HG03139 (cell line): ENCODE data around the gene GFOD1.
A peak's percentile ranks its signal among the peaks of the same experiment; 100 is the strongest.

Experiments used
- ATAC-seq: cut with Tn5 transposase; IDR thresholded peaks from one replicate; pipeline ENCODE4 v1.9.1; 2021; ENCODE audit not compliant: unreplicated experiment

The GFOD1 gene

GRCh38 chr6:13487122-13488014, at the start of gene GFOD1:
GFOD1 (minus strand) TSS chr6:13487600; CDS start chr6:13486890, 710 bp downstream.
- ATAC-seq, result peak; percentile 64

- ATAC-seq, result no peak
Measured at GRCh38 chr6:13536796-13537526, 49.6 kb upstream of the GFOD1 start.

- ATAC-seq, result no peak
Measured at GRCh38 chr6:13535306-13535705, 47.9 kb upstream of the GFOD1 start.

GRCh38 chr6:13534536-13534935, 47.1 kb upstream of the GFOD1 start:
- ATAC-seq, result no peak

GRCh38 chr6:13531956-13532355, 44.6 kb upstream of the GFOD1 start:
- ATAC-seq, result no peak

GRCh38 chr6:13528777-13529343, 41.5 kb upstream of the GFOD1 start:
- ATAC-seq, result no peak

- ATAC-seq, result no peak
Measured at GRCh38 chr6:13528232-13528631, 40.8 kb upstream of the GFOD1 start.

- no peak for ATAC-seq
Measured at GRCh38 chr6:13527671-13528056, 40.3 kb upstream of the GFOD1 start.

GRCh38 chr6:13526727-13527670, 39.6 kb upstream of the GFOD1 start:
- ATAC-seq, result peak; percentile 55

GRCh38 chr6:13526357-13526726, 38.9 kb upstream of the GFOD1 start:
- no peak for ATAC-seq

- no peak for ATAC-seq
Measured at GRCh38 chr6:13524801-13525508, 37.6 kb upstream of the GFOD1 start.

GRCh38 chr6:13523826-13524622, 36.6 kb upstream of the GFOD1 start:
- ATAC-seq, result no peak

- ATAC-seq, result no peak
Measured at GRCh38 chr6:13522656-13523055, 35.3 kb upstream of the GFOD1 start.

GRCh38 chr6:13519839-13520238, 32.4 kb upstream of the GFOD1 start:
- no peak for ATAC-seq

GRCh38 chr6:13517116-13517515, 29.7 kb upstream of the GFOD1 start:
- no peak for ATAC-seq

GRCh38 chr6:13515912-13516311, 28.5 kb upstream of the GFOD1 start:
- ATAC-seq, result no peak

- ATAC-seq, result no peak
Measured at GRCh38 chr6:13513626-13514502, 26.5 kb upstream of the GFOD1 start.

GRCh38 chr6:13512900-13513299, 25.5 kb upstream of the GFOD1 start:
- no peak for ATAC-seq
